ENCODE data around the gene MYH7.

Gene MYH7

GRCh38 chr14:23365036-23365731 lies 70.3 kb downstream of the MYH7 start, which contains the start of gene EFS:
Gene EFS (minus strand): TSS chr14:23365172. CDS start chr14:23365025, 147 bp downstream.
- TF ChIP-seq POLR2AphosphoS5 (IDR thresholded peaks at IDR 0.05; ENCODE audit: low read depth, low read length) (no peak), POLR2A (IDR thresholded peaks at IDR 0.05; ENCODE audit: low read depth, low read length) (no peak), TAF1 (IDR thresholded peaks at IDR 0.05; ENCODE audit: low read depth, low read length) (no peak), POU2F2 (IDR thresholded peaks at IDR 0.05; ENCODE audit: low read depth, low read length) (no peak), SPI1 (IDR thresholded peaks at IDR 0.05; ENCODE audit: low read depth, low read length) (no peak), PAX5 (IDR thresholded peaks at IDR 0.05; ENCODE audit: insufficient read depth, low read length, severe bottlenecking) (no peak)
- DNase-seq (ENCODE audit: insufficient read length, low spot score) (no peak), FAIRE-seq (no peak)

DNA sequence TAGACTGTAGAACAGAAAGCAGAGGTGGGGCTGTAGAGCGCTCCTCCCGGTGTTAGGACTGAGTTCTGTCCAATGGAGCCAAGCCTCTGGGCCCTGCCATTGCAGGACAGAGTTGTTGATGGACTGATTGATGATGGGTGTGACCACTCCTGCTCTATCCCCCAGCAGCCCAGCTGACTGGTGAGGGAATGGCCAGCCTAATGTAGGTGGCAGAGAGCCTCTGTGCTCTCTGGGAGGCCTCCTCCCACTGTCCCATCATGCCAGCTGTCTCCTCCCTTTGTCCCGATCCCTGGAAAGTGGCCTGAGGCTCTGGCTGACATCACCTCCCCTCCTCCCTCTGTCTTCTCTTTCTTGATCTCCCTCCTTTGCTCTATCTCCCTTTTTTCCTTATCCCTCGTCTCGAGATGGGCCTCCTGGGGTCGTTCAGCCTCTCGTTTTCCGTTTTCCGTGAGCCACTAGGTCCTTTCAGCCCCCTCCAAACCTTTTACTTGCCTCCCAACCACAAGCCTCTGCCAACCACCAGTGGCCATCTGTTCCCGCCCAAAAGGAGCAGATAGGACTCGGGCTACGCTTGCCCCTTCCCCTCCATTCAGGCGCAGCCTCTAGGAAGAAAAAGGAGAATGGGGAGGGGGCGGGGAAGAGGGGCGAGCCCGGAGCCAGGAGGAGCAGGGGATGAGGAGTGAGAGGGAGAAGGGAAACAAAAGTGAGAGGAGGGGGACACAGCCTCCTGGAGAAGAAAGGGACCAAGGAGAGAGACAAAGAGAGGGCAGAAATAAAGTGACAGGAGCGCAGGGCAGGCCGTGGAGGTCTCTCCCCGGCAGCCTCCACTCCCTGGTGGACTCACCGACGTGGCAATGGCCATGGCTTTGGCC lies 71.1 kb downstream of the MYH7 start:
- DNase-seq (ENCODE audit: insufficient read length, low spot score): no peak
- FAIRE-seq: no peak
- TF ChIP-seq SPI1 (IDR thresholded peaks at IDR 0.05; ENCODE audit: low read depth, low read length) (no peak), POU2F2 (IDR thresholded peaks at IDR 0.05; ENCODE audit: low read depth, low read length) (no peak), POLR2AphosphoS5 (IDR thresholded peaks at IDR 0.05; ENCODE audit: low read depth, low read length) (no peak), POLR2A (IDR thresholded peaks at IDR 0.05; ENCODE audit: low read depth, low read length) (no peak), PAX5 (IDR thresholded peaks at IDR 0.05; ENCODE audit: insufficient read depth, low read length, severe bottlenecking) (no peak), TAF1 (IDR thresholded peaks at IDR 0.05; ENCODE audit: low read depth, low read length) (no peak)
